Activated CD4-positive, alpha-beta T cell treated with anti-CD3 and anti-CD28 coated beads, Interleukin-2, amount 10 ng/mL, durations not matched to agents 24 days and 14 days (primary cell): ENCODE results near the gene PLXNA4. TPM values are rescaled to one million over a fixed set of nuclear protein-coding genes. Genes with fewer than 3 reads are reported as not detected.

Experiments
- DNase-seq: peaks from one replicate; pipeline ENCODE4 v3.0.0; 2022
- H3K27ac Mint-ChIP-seq: one replicate; pipeline ENCODE4 v1.8.0; 2022; ENCODE audit warnings: mild to moderate bottlenecking, mixed read lengths
- H3K27me3 Mint-ChIP-seq: one replicate; pipeline ENCODE4 v1.8.0; 2022; ENCODE audit warnings: mixed read lengths
- H3K36me3 Mint-ChIP-seq: one replicate; pipeline ENCODE4 v1.8.0; 2022; ENCODE audit warnings: low read depth, mild to moderate bottlenecking, mixed read lengths
- H3K4me1 Mint-ChIP-seq: one replicate; pipeline ENCODE4 v1.8.0; 2021; ENCODE audit warnings: mixed read lengths
- H3K4me3 Mint-ChIP-seq: one replicate; pipeline ENCODE4 v1.8.0; 2022; ENCODE audit warnings: mild to moderate bottlenecking, moderate library complexity, mixed read lengths
- H3K9me3 Mint-ChIP-seq: one replicate; pipeline ENCODE4 v1.8.0; 2021; ENCODE audit warnings: mixed read lengths
- intact Hi-C: fragments of 100-400 bp; cut with micrococcal nuclease; formaldehyde crosslinking; loops from one replicate; pipeline ENCODE4 v1.15.1; 2023
- total RNA-seq: library from RNA; stranded (reverse); gene quantifications from 2 replicates; pipeline ENCODE4 v1.2.3, GENCODE V29; 2022

Gene PLXNA4
- total RNA-seq, 1 donor from 2014 or later, result 0.70 TPM

- Mint-ChIP-seq H3K27ac (no peak overlapping the region), H3K4me1 (peaks cover 78% of the 10 kb centered on the region), H3K4me3 (no peak overlapping the region), H3K36me3 (peaks cover 19% of the 10 kb centered on the region), H3K27me3 (peaks cover 1% of the 10 kb centered on the region), H3K9me3 (peaks cover 19% of the 10 kb centered on the region)
- DNase-seq, result no peak
- intact Hi-C loops, result no loop called here
These were observed 129.5 kb downstream of the PLXNA4 start for GRCh38 chr7:132446666-132447278.

GRCh38 chr7:132446260-132446659 is 130.0 kb downstream of the PLXNA4 start:
- Mint-ChIP-seq H3K4me1 (peaks cover 75% of the 10 kb centered on the region), H3K9me3 (peaks cover 19% of the 10 kb centered on the region), H3K27ac (no peak overlapping the region), H3K4me3 (no peak overlapping the region), H3K36me3 (peaks cover 19% of the 10 kb centered on the region), H3K27me3 (peaks cover 1% of the 10 kb centered on the region)
- intact Hi-C loops, result no loop called here
- DNase-seq, result no peak

- intact Hi-C loops, result no loop called here
- no peak overlapping the region for H3K27ac Mint-ChIP-seq
- peaks cover 1% of the 10 kb centered on the region for H3K27me3 Mint-ChIP-seq
- H3K9me3 Mint-ChIP-seq, result peaks cover 14% of the 10 kb centered on the region
- H3K4me3 Mint-ChIP-seq, result no peak overlapping the region
- no peak for DNase-seq
- H3K36me3 Mint-ChIP-seq, result peaks cover 16% of the 10 kb centered on the region
- H3K4me1 Mint-ChIP-seq, result peaks cover 73% of the 10 kb centered on the region
These were observed 132.3 kb downstream of the PLXNA4 start for GRCh38 chr7:132443761-132444520.

GRCh38 chr7:132441935-132442334 is 134.3 kb downstream of the PLXNA4 start:
- H3K27ac Mint-ChIP-seq, result no peak overlapping the region
- H3K36me3 Mint-ChIP-seq, result peaks cover 13% of the 10 kb centered on the region
- peaks cover 78% of the 10 kb centered on the region for H3K4me1 Mint-ChIP-seq
- intact Hi-C loops, result no loop called here
- H3K27me3 Mint-ChIP-seq, result peaks cover 1% of the 10 kb centered on the region
- DNase-seq, result no peak
- peak overlapping the region; percentile 3 for H3K4me3 Mint-ChIP-seq
- H3K9me3 Mint-ChIP-seq, result peaks cover 14% of the 10 kb centered on the region

- intact Hi-C loops, result no loop called here
- Mint-ChIP-seq H3K27me3 (peaks cover 1% of the 10 kb centered on the region), H3K9me3 (peaks cover 7% of the 10 kb centered on the region), H3K27ac (no peak overlapping the region), H3K36me3 (peaks cover 10% of the 10 kb centered on the region), H3K4me3 (peak overlapping the region; percentile 6), H3K4me1 (peaks cover 79% of the 10 kb centered on the region)
- no peak for DNase-seq
These were observed 136.1 kb downstream of the PLXNA4 start for GRCh38 chr7:132440151-132440550.

- intact Hi-C loops, result loop anchor here (1.0 to 5.0 kb wide), 3 partner anchors 11 to 643 kb away; partner anchors contain the start of genes CHCHD3 and PLXNA4
- DNase-seq, result no peak
- Mint-ChIP-seq H3K36me3 (peaks cover 10% of the 10 kb centered on the region), H3K4me1 (peaks cover 84% of the 10 kb centered on the region), H3K27ac (no peak overlapping the region), H3K9me3 (peaks cover 8% of the 10 kb centered on the region), H3K27me3 (no peaks in the 10 kb centered on the region), H3K4me3 (no peak overlapping the region)
These were observed 137.3 kb downstream of the PLXNA4 start for GRCh38 chr7:132438926-132439325.

- peak overlapping the region; percentile 49 for H3K4me3 Mint-ChIP-seq
- H3K36me3 Mint-ChIP-seq, result peaks cover 7% of the 10 kb centered on the region
- H3K27me3 Mint-ChIP-seq, result no peaks in the 10 kb centered on the region
- H3K4me1 Mint-ChIP-seq, result peaks cover 88% of the 10 kb centered on the region
- intact Hi-C loops, result loop anchor here (1.0 to 5.0 kb wide), 4 partner anchors 13 to 645 kb away; partner anchors contain the start of genes CHCHD3 and PLXNA4
- DNase-seq, result peak; percentile 92
- peaks cover 3% of the 10 kb centered on the region for H3K9me3 Mint-ChIP-seq
- peak overlapping the region; percentile 79 for H3K27ac Mint-ChIP-seq
These were observed 138.5 kb downstream of the PLXNA4 start for GRCh38 chr7:132437730-132438129.

- DNase-seq, result no peak
- H3K36me3 Mint-ChIP-seq, result peaks cover 9% of the 10 kb centered on the region
- intact Hi-C loops, result loop anchor here (5.0 kb wide), 2 partner anchors 141 to 646 kb away; partner anchors contain the start of genes CHCHD3 and PLXNA4
- H3K27me3 Mint-ChIP-seq, result peaks cover 2% of the 10 kb centered on the region
- peaks cover 93% of the 10 kb centered on the region for H3K4me1 Mint-ChIP-seq
- H3K4me3 Mint-ChIP-seq, result peak overlapping the region; percentile 58
- peak overlapping the region; percentile 59 for H3K27ac Mint-ChIP-seq
- peaks cover 3% of the 10 kb centered on the region for H3K9me3 Mint-ChIP-seq
These were observed 140.1 kb downstream of the PLXNA4 start for GRCh38 chr7:132436121-132436520.

GRCh38 chr7:132435016-132435990 is 141.0 kb downstream of the PLXNA4 start:
- Mint-ChIP-seq H3K4me3 (peak overlapping the region; percentile 58), H3K9me3 (peaks cover 7% of the 10 kb centered on the region), H3K36me3 (peaks cover 12% of the 10 kb centered on the region), H3K27ac (peak overlapping the region; percentile 90), H3K4me1 (peaks cover 95% of the 10 kb centered on the region), H3K27me3 (peaks cover 2% of the 10 kb centered on the region)
- peak; percentile 71 for DNase-seq
- intact Hi-C loops, result loop anchor here (5.0 kb wide), 2 partner anchors 142 to 647 kb away; partner anchors contain the start of genes CHCHD3 and PLXNA4

GRCh38 chr7:132434041-132434440 is 142.2 kb downstream of the PLXNA4 start:
- H3K9me3 Mint-ChIP-seq, result peaks cover 7% of the 10 kb centered on the region
- H3K4me3 Mint-ChIP-seq, result peak overlapping the region; percentile 43
- peaks cover 2% of the 10 kb centered on the region for H3K27me3 Mint-ChIP-seq
- peaks cover 89% of the 10 kb centered on the region for H3K4me1 Mint-ChIP-seq
- H3K27ac Mint-ChIP-seq, result peak overlapping the region; percentile 90
- H3K36me3 Mint-ChIP-seq, result peaks cover 12% of the 10 kb centered on the region
- intact Hi-C loops, result no loop called here
- DNase-seq, result no peak

GRCh38 chr7:132433301-132433700 is 143.0 kb downstream of the PLXNA4 start:
- H3K9me3 Mint-ChIP-seq, result peaks cover 7% of the 10 kb centered on the region
- H3K27ac Mint-ChIP-seq, result peak overlapping the region; percentile 90
- peak overlapping the region; percentile 52 for H3K4me3 Mint-ChIP-seq
- H3K36me3 Mint-ChIP-seq, result peaks cover 12% of the 10 kb centered on the region
- H3K27me3 Mint-ChIP-seq, result peaks cover 2% of the 10 kb centered on the region
- peaks cover 89% of the 10 kb centered on the region for H3K4me1 Mint-ChIP-seq
- DNase-seq, result peak; percentile 77
- intact Hi-C loops, result no loop called here

GRCh38 chr7:132430861-132431822 is 145.1 kb downstream of the PLXNA4 start:
- peak; percentile 93 for DNase-seq
- Mint-ChIP-seq H3K9me3 (peaks cover 7% of the 10 kb centered on the region), H3K27me3 (peaks cover 2% of the 10 kb centered on the region), H3K27ac (peak overlapping the region; percentile 90), H3K4me1 (peaks cover 74% of the 10 kb centered on the region), H3K36me3 (peaks cover 12% of the 10 kb centered on the region), H3K4me3 (peak overlapping the region; percentile 47)
- intact Hi-C loops, result no loop called here
